Hindlimb muscle (tissue), 1 donor: Measurements from ENCODE around the gene MBP. TPM values are rescaled to one million over a fixed set of nuclear protein-coding genes. Genes with fewer than 3 reads are reported as not detected.

Source experiments
- DNase-seq: peaks from one replicate; pipeline ENCODE4 v3.0.0-alpha.2; 2013
- polyA plus RNA-seq: library from polyadenylated mRNA; unstranded; fragments of 120-200 nt; gene quantifications from one replicate; pipeline ENCODE4 v1.2.1, GENCODE V29; 2013; ENCODE audit not compliant: insufficient read length

Gene MBP
- polyA plus RNA-seq, 1 donor = 18.5 TPM

- peak; percentile 46 for DNase-seq
These were observed 1.4 kb upstream of the MBP start for GRCh38 chr18:77133835-77134496.

- DNase-seq = peak; percentile 29
These were observed 660 bp upstream of the MBP start for GRCh38 chr18:77133051-77133834.

GRCh38 chr18:77131652-77132368 is 773 bp downstream of the MBP start:
- peak; percentile 42 for DNase-seq

- peak; percentile 59 for DNase-seq
These were observed 1.4 kb downstream of the MBP start for GRCh38 chr18:77131100-77131651.

GRCh38 chr18:77130229-77131099 is 2.1 kb downstream of the MBP start:
- DNase-seq = no peak

GRCh38 chr18:77129150-77129551 is 3.4 kb downstream of the MBP start:
- no peak for DNase-seq

GRCh38 chr18:77127769-77128671 is 4.6 kb downstream of the MBP start:
- no peak for DNase-seq

GRCh38 chr18:77124452-77124922 is 8.1 kb downstream of the MBP start:
- DNase-seq = no peak

GRCh38 chr18:77123320-77124231 is 9.0 kb downstream of the MBP start:
- no peak for DNase-seq

GRCh38 chr18:77121523-77121922 is 11.1 kb downstream of the MBP start:
- DNase-seq = no peak

GRCh38 chr18:77119851-77120491 is 12.6 kb downstream of the MBP start:
- DNase-seq = no peak

- DNase-seq = no peak
These were observed 13.3 kb downstream of the MBP start for GRCh38 chr18:77119101-77119850.

GRCh38 chr18:77118256-77119090 is 14.1 kb downstream of the MBP start:
- DNase-seq = no peak

GRCh38 chr18:77116201-77117080 is 16.1 kb downstream of the MBP start:
- DNase-seq = no peak

GRCh38 chr18:77115192-77115953 is 17.2 kb downstream of the MBP start:
- no peak for DNase-seq
